OCI-LY7 (cell line): ENCODE data around the gene CSRNP3. TPM values are rescaled to one million over a fixed set of nuclear protein-coding genes. Genes with fewer than 3 reads are reported as not detected.

Experiments used
- BruUV-seq: library from RNA; stranded (reverse); fragments of 400-500 nt; replicated peaks from 2 replicates; lab custom pipeline; 2021; lab: Mats Ljungman, UMichigan
- CTCF ChIA-PET: fragments of 300-600 bp; sonication (Branson Sonifier 250); formaldehyde crosslinking; loops from one replicate; lab custom pipeline; 2022; ENCODE audit warnings: antibody characterized with exemption; ENCODE audit not compliant: unreplicated experiment; lab: Charles Lee
- POLR2A ChIA-PET: fragments of 300-600 bp; sonication (Branson Sonifier 250); formaldehyde crosslinking; loops from one replicate; lab custom pipeline; 2022; ENCODE audit warnings: antibody characterized with exemption; lab: Charles Lee
- DNase-seq: peaks from one replicate; pipeline ENCODE4 v3.0.0-alpha.2; 2015; ENCODE audit warnings: low spot score
- H2AFZ ChIP-seq: fragments of 200-600 bp; sonication (generic), shearing (Covaris generic); 2 replicates; pipeline ENCODE4 v1.6.1; 2014; ENCODE audit warnings: mild to moderate bottlenecking, antibody characterized with exemption, low read length, moderate library complexity
- H3K27ac ChIP-seq: fragments of 200-600 bp; sonication (generic); 2 replicates; pipeline ENCODE4 v1.5.1; 2014; ENCODE audit warnings: mixed run types, low read depth, mild to moderate bottlenecking, moderate library complexity, low read length, inconsistent platforms; ENCODE audit not compliant: poor library complexity, severe bottlenecking
- H3K36me3 ChIP-seq: fragments of 200-600 bp; sonication (generic); 2 replicates; pipeline ENCODE4 v1.6.1; 2014; ENCODE audit warnings: mild to moderate bottlenecking, antibody characterized with exemption, low read length, moderate library complexity, mixed read lengths; ENCODE audit not compliant: insufficient read depth
- H3K4me1 ChIP-seq: fragments of 200-600 bp; sonication (generic); 2 replicates; pipeline ENCODE4 v1.5.1; 2014; ENCODE audit warnings: mild to moderate bottlenecking, low read length; ENCODE audit not compliant: insufficient read depth, poor library complexity, severe bottlenecking
- H3K4me2 ChIP-seq: fragments of 200-600 bp; sonication (generic); 2 replicates; pipeline ENCODE4 v1.6.1; 2014; ENCODE audit warnings: mild to moderate bottlenecking, low read length
- H3K4me3 ChIP-seq: fragments of 200-600 bp; sonication (generic); 2 replicates; pipeline ENCODE4 v1.5.1; 2014; ENCODE audit warnings: mild to moderate bottlenecking, low read depth, low read length; ENCODE audit not compliant: poor library complexity, severe bottlenecking
- H3K79me2 ChIP-seq: fragments of 200-600 bp; sonication (generic); 2 replicates; pipeline ENCODE4 v1.6.1; 2016; ENCODE audit warnings: low read depth, mild to moderate bottlenecking, low read length, moderate library complexity, mixed read lengths; ENCODE audit not compliant: insufficient read depth
- H3K9me2 ChIP-seq: fragments of 200-600 bp; sonication (generic); 2 replicates; pipeline ENCODE4 v1.6.1; 2016; ENCODE audit warnings: mild to moderate bottlenecking, low read length, mixed read lengths; ENCODE audit not compliant: insufficient read depth
- H3K9me3 ChIP-seq: fragments of 200-600 bp; sonication (generic); 2 replicates; pipeline ENCODE4 v1.6.1; 2014; ENCODE audit warnings: mild to moderate bottlenecking, mixed run types, low read length, mixed read lengths
- H4K20me1 ChIP-seq: fragments of 200-600 bp; sonication (generic); 2 replicates; pipeline ENCODE4 v1.6.1; 2014; ENCODE audit warnings: mild to moderate bottlenecking, antibody characterized with exemption, low read length, moderate library complexity, mixed read lengths; ENCODE audit not compliant: insufficient read depth
- EZH2phosphoT487 ChIP-seq: fragments of 200-600 bp; sonication (generic); IDR thresholded peaks from 2 replicates; pipeline ENCODE4 v1.6.1; 2018; ENCODE audit warnings: low read depth, borderline replicate concordance, mild to moderate bottlenecking, mixed run types, antibody characterized with exemption, low read length, moderate library complexity, mixed read lengths
- intact Hi-C: fragments of 100-400 bp; cut with micrococcal nuclease; formaldehyde crosslinking; loops from one replicate; pipeline ENCODE4 v1.10.0; 2022; ENCODE audit not compliant: unreplicated experiment
- total RNA-seq, 2 experiments: library from RNA; depleted of rRNA in 1 of 2; stranded (reverse); fragments of >200 nt in 1 of 2; shearing (Covaris generic) in 1 of 2; gene quantifications; 2 replicates each; pipeline ENCODE4 v1.2.3, GENCODE V29; 2014 to 2022
- TF ChIP-seq, protein P1 (sequence below): fragments of 200-600 bp; sonication (generic); conservative IDR thresholded peaks from 2 replicates; pipeline ENCODE4 v1.5.1; 2014; ENCODE audit warnings: mild to moderate bottlenecking, antibody characterized with exemption, low read length, moderate library complexity, mixed read lengths

The CSRNP3 gene
- total RNA-seq, 2 experiments from 2014 or later: 0.44 to 1.4 TPM

DNA sequence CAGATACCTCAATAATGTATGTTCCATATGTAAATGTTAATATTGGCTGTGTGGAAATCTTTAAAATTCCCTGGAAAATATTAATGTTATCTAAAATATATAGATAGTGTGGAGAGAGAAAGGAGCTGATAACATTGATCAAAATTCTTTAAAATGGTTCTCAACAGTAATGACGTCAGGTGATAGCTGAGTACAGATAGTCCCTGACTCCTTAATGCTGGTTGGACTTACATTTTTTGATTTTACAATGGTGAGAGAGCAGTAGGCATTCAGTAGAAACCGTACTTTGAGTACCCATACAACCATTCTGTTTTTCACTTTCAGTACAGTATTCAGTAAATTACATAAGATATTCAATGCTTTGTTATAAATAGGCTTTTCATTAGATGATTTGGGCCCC lies 177.9 kb downstream of the CSRNP3 start:
- H3K4me1 ChIP-seq: no peaks in the 10 kb centered on the region
- no peaks in the 10 kb centered on the region for H3K36me3 ChIP-seq
- H3K4me3 ChIP-seq: no peak overlapping the region
- no peak overlapping the region for H3K4me2 ChIP-seq
- ChIA-PET POLR2A (interaction anchor here (0.5 to 1.2 kb wide), 3 partner anchors 10 to 25 kb away, joined by 3 read pairs; no protein-coding TSS in a partner anchor), CTCF (no interaction called here)
- DNase-seq: no peak
- H2AFZ ChIP-seq: no peak overlapping the region
- no peak for TF ChIP-seq EZH2phosphoT487
- TF ChIP-seq, protein P1, sequence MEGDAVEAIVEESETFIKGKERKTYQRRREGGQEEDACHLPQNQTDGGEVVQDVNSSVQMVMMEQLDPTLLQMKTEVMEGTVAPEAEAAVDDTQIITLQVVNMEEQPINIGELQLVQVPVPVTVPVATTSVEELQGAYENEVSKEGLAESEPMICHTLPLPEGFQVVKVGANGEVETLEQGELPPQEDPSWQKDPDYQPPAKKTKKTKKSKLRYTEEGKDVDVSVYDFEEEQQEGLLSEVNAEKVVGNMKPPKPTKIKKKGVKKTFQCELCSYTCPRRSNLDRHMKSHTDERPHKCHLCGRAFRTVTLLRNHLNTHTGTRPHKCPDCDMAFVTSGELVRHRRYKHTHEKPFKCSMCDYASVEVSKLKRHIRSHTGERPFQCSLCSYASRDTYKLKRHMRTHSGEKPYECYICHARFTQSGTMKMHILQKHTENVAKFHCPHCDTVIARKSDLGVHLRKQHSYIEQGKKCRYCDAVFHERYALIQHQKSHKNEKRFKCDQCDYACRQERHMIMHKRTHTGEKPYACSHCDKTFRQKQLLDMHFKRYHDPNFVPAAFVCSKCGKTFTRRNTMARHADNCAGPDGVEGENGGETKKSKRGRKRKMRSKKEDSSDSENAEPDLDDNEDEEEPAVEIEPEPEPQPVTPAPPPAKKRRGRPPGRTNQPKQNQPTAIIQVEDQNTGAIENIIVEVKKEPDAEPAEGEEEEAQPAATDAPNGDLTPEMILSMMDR: no peak
- intact Hi-C loops: no loop called here
- H4K20me1 ChIP-seq: no peaks in the 10 kb centered on the region
- no peak overlapping the region for H3K27ac ChIP-seq
- H3K9me3 ChIP-seq: no peaks in the 10 kb centered on the region
- no peaks in the 10 kb centered on the region for H3K79me2 ChIP-seq
- BruUV-seq: no TSS peak
- H3K9me2 ChIP-seq: no peaks in the 10 kb centered on the region

DNA sequence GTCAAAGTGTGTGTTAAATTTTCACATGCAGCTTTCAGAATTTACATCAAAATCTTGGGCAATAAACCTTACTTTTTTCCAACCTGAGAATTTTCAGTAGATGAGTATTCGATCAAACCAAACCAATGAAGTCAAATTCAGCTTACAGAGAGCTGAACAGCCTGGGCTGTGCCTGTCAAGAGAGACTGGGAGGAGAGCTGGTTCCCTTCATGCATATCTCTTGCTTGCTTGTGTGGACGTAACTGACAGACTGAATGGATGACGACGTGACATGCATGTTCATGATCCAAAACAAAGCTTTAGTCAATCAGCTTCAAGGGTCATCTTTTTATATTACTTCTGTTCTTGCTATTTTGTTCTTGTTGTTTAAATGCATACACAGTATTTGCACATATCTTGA lies 179.3 kb downstream of the CSRNP3 start:
- Histone ChIP-seq H3K4me2 (no peak overlapping the region), H4K20me1 (no peaks in the 10 kb centered on the region), H3K4me3 (no peak overlapping the region), H3K36me3 (no peaks in the 10 kb centered on the region), H3K9me3 (no peaks in the 10 kb centered on the region), H3K79me2 (no peaks in the 10 kb centered on the region), H3K4me1 (no peaks in the 10 kb centered on the region), H3K27ac (no peak overlapping the region), H2AFZ (no peak overlapping the region), H3K9me2 (no peaks in the 10 kb centered on the region)
- CTCF ChIA-PET: interaction anchor here (0.5 kb wide), 1 partner anchor 69 kb away, joined by 3 read pairs; no protein-coding TSS in a partner anchor
- no peak for DNase-seq
- no peak for TF ChIP-seq EZH2phosphoT487
- TF ChIP-seq, protein P1: no peak
- intact Hi-C loops: no loop called here
- POLR2A ChIA-PET: interaction anchor here (0.6 to 3.3 kb wide), 6 partner anchors 9 to 796 kb away, joined by 3 to 13 read pairs (median 3); no protein-coding TSS in a partner anchor
- no TSS peak for BruUV-seq

DNA sequence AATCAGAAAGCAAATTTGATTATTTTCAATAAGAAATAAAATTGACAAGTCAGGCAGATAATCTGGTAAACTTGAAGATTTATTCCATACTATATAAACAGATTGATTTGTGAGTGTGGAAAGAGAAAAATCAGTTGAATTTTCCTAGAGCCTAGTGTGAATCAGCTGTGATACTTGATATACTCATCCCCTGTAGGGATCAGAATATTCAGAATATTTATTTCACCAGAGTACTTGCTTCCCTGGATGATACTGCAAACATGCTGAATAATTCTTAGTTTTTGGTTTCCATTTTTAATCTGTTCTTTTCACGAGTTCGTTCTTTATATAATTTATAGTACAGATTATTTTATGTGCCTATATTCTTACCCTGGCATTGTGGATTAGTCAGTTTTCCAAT lies 181.7 kb downstream of the CSRNP3 start:
- no TSS peak for BruUV-seq
- Histone ChIP-seq H3K27ac (no peak overlapping the region), H3K79me2 (no peaks in the 10 kb centered on the region), H3K9me3 (no peaks in the 10 kb centered on the region), H3K4me2 (no peak overlapping the region), H4K20me1 (no peaks in the 10 kb centered on the region), H3K9me2 (no peaks in the 10 kb centered on the region), H3K4me3 (no peak overlapping the region), H3K4me1 (no peaks in the 10 kb centered on the region), H2AFZ (no peak overlapping the region), H3K36me3 (no peaks in the 10 kb centered on the region)
- intact Hi-C loops: no loop called here
- no peak for DNase-seq
- CTCF ChIA-PET: no interaction called here
- no peak for TF ChIP-seq EZH2phosphoT487
- TF ChIP-seq, protein P1: no peak
- POLR2A ChIA-PET: interaction anchor here (0.6 to 3.3 kb wide), 4 partner anchors 9 to 22 kb away, joined by 3 to 13 read pairs (median 3); no protein-coding TSS in a partner anchor
